Endothelial cell of umbilical vein (primary cell): ENCODE data around the gene ANKRD12. TPM values are rescaled to one million over a fixed set of nuclear protein-coding genes. Genes with fewer than 3 reads are reported as not detected.

Source experiments
- BruUV-seq: library from RNA; stranded (reverse); fragments of 400-500 nt; replicated peaks from 2 replicates; lab custom pipeline; 2021; lab: Mats Ljungman, UMichigan
- CTCF ChIA-PET: fragments of 300-600, 350-600 bp; sonication (Branson Sonifier 250); formaldehyde crosslinking; loops from one replicate; lab custom pipeline; 2021; ENCODE audit warnings: antibody characterized with exemption, inconsistent platforms; lab: Charles Lee
- POLR2A ChIA-PET: fragments of 300-600, 350-600 bp; sonication (Branson Sonifier 250); formaldehyde crosslinking; loops from one replicate; lab custom pipeline; 2021; ENCODE audit warnings: antibody characterized with exemption, inconsistent platforms; lab: Charles Lee
- DNase-seq: peaks from one replicate; pipeline ENCODE4 v3.0.0-alpha.2; 2011; ENCODE audit warnings: low read depth, low spot score
- FAIRE-seq: peaks from 2 replicates; lab custom pipeline; 2011; peaks lifted over from hg19 to GRCh38; lab: Jason Lieb, UNC
- H2AFZ ChIP-seq: 2 replicates; pipeline ENCODE4 v1.6.0; 2012; ENCODE audit warnings: low read depth, low read length, control low read depth, inconsistent platforms
- H3K27ac ChIP-seq: 2 replicates; pipeline ENCODE4 v1.5.1; 2011; ENCODE audit warnings: low read depth, mild to moderate bottlenecking, control low read depth, low read length, moderate library complexity; ENCODE audit not compliant: insufficient read depth
- H3K27me3 ChIP-seq, 2 experiments: 2 replicates each; pipeline versions ENCODE4 v1.6.0 to v1.6.1; 2011; ENCODE audit warnings: low read length in 2 of 2, mixed read lengths in 1 of 2; ENCODE audit not compliant: control insufficient read depth in 2 of 2, insufficient read depth in 2 of 2
- H3K36me3 ChIP-seq, 2 experiments: 2 replicates in 1 of 2; 3 replicates in 1 of 2; pipeline ENCODE4 v1.5.1; 2011; ENCODE audit warnings: low read length in 2 of 2, mild to moderate bottlenecking in 1 of 2, moderate library complexity in 1 of 2; ENCODE audit not compliant: control insufficient read depth in 2 of 2, insufficient read depth in 2 of 2; ENCODE audit errors: extremely low read depth in 1 of 2
- H3K4me1 ChIP-seq: 3 replicates; pipeline ENCODE4 v1.5.1; 2011; ENCODE audit warnings: mild to moderate bottlenecking, low read length; ENCODE audit not compliant: control insufficient read depth, insufficient read depth; ENCODE audit errors: extremely low read depth
- H3K4me2 ChIP-seq: 2 replicates; pipeline ENCODE4 v1.6.1; 2011; ENCODE audit warnings: low read length, control low read depth, mixed read lengths; ENCODE audit not compliant: insufficient read depth
- H3K4me3 ChIP-seq, 3 experiments: fragments of 200-600 bp in 1 of 3; sonication (generic), shearing (Covaris generic) in 1 of 3; replicated peaks in 1 of 3; 2 replicates each; pipeline ENCODE4 v1.5.1; 2011 to 2016; ENCODE audit warnings: control low read depth in 3 of 3, low read length in 3 of 3, mild to moderate bottlenecking in 2 of 3, inconsistent platforms in 1 of 3, low read depth in 1 of 3, moderate library complexity in 1 of 3; ENCODE audit not compliant: insufficient read depth in 1 of 3
- H3K79me2 ChIP-seq: 2 replicates; pipeline ENCODE4 v1.6.0; 2012; ENCODE audit warnings: low read length, inconsistent platforms; ENCODE audit not compliant: control insufficient read depth, insufficient read depth
- H3K9ac ChIP-seq: replicated peaks from 2 replicates; pipeline ENCODE3; 2011; ENCODE audit warnings: low read length, control low read depth; ENCODE audit not compliant: insufficient read depth; ENCODE audit errors: extremely low read depth
- H3K9me1 ChIP-seq: replicated peaks from 3 replicates; pipeline ENCODE4 v1.6.0; 2011; ENCODE audit warnings: mild to moderate bottlenecking, low read length; ENCODE audit not compliant: control insufficient read depth, insufficient read depth; ENCODE audit errors: extremely low read depth
- H3K9me3 ChIP-seq: replicated peaks from 2 replicates; pipeline ENCODE4 v1.5.1; 2012; ENCODE audit warnings: low read length, inconsistent platforms; ENCODE audit not compliant: control insufficient read depth, insufficient read depth
- H4K20me1 ChIP-seq: replicated peaks from 2 replicates; pipeline ENCODE3; 2011; ENCODE audit warnings: mild to moderate bottlenecking, low read length; ENCODE audit not compliant: control insufficient read depth, insufficient read depth; ENCODE audit errors: extremely low read depth
- EZH2 ChIP-seq: IDR thresholded peaks from 2 replicates; pipeline ENCODE4 v1.6.1; 2012; ENCODE audit warnings: borderline replicate concordance, low read depth, mild to moderate bottlenecking, moderate library complexity, low read length, inconsistent platforms; ENCODE audit not compliant: severe bottlenecking
- FOS ChIP-seq: IDR thresholded peaks from 2 replicates; pipeline ENCODE4 v1.6.1; 2011; ENCODE audit warnings: mild to moderate bottlenecking, low read length, moderate library complexity, borderline replicate concordance; ENCODE audit not compliant: insufficient read depth
- GATA2 ChIP-seq: IDR thresholded peaks from 2 replicates; pipeline ENCODE4 v1.7.0; 2011; ENCODE audit warnings: low read depth, mild to moderate bottlenecking, moderate library complexity, mixed read lengths, low read length; ENCODE audit not compliant: insufficient read length, insufficient read depth
- JUN ChIP-seq: IDR thresholded peaks from 2 replicates; pipeline ENCODE4 v1.6.1; 2011; ENCODE audit warnings: borderline replicate concordance, low read depth; ENCODE audit not compliant: insufficient read length, insufficient read depth
- MYC ChIP-seq: IDR thresholded peaks from one replicate; pipeline ENCODE4 v1.6.1; 2011; ENCODE audit warnings: mild to moderate bottlenecking, low read depth, low read length
- POLR2A ChIP-seq: IDR thresholded peaks from 2 replicates; pipeline ENCODE4 v1.6.1; 2012; ENCODE audit warnings: low read depth, mild to moderate bottlenecking, control low read depth, low read length
- POLR2AphosphoS5 ChIP-seq: IDR thresholded peaks from 2 replicates; pipeline ENCODE4 v1.6.1; 2012; ENCODE audit warnings: low read depth, mild to moderate bottlenecking, control low read depth, low read length, moderate library complexity; ENCODE audit not compliant: insufficient read depth
- dilution Hi-C: fragments of 300-500 bp; cut with MboI; formaldehyde crosslinking; loops from one replicate; pipeline ENCODE4 v1.15.0; 2019; ENCODE audit warnings: low sequenced_read_pairs; ENCODE audit not compliant: extremely low pct_ligation_motif_present
- intact Hi-C: fragments of 100-400 bp; cut with micrococcal nuclease; formaldehyde crosslinking; loops from one replicate; pipeline ENCODE4 v1.10.0; 2022
- polyA plus RNA-seq, 4 experiments: library from polyadenylated mRNA; depleted of rRNA in 3 of 4; stranded (reverse) in 3 of 4; unstranded in 1 of 4; fragments of >200 nt; gene quantifications; 2 replicates each; pipeline versions ENCODE4 v1.2.1 to v1.2.3, GENCODE V29; 2011 to 2012; ENCODE audit warnings: missing spikeins in 1 of 4
- total RNA-seq: library from RNA; stranded (reverse); gene quantifications from 2 replicates; pipeline ENCODE4 v1.2.3, GENCODE V29; 2021
- TF ChIP-seq, protein P1 (sequence below): IDR thresholded peaks from 2 replicates; pipeline ENCODE4 v1.6.1; 2011; ENCODE audit not compliant: insufficient read depth, insufficient read length
- TF ChIP-seq, protein P2 (sequence below), 2 donors: IDR thresholded peaks; 1 replicate in 1 of 2; 2 replicates in 1 of 2; pipeline ENCODE4 v1.5.1; 2011; ENCODE audit warnings: low read length in 2 of 2, mild to moderate bottlenecking in 2 of 2, moderate library complexity in 2 of 2, control low read depth in 1 of 2, inconsistent platforms in 1 of 2, low read depth in 1 of 2; ENCODE audit not compliant: insufficient read depth in 1 of 2; ENCODE audit errors: extremely low read depth in 1 of 2

Gene ANKRD12
- total and polyA plus RNA-seq, 2 donors (not counting 3 experiments of a cell fraction or from before 2014, with no cell fraction given) = 1.5 to 25.4 TPM

DNA sequence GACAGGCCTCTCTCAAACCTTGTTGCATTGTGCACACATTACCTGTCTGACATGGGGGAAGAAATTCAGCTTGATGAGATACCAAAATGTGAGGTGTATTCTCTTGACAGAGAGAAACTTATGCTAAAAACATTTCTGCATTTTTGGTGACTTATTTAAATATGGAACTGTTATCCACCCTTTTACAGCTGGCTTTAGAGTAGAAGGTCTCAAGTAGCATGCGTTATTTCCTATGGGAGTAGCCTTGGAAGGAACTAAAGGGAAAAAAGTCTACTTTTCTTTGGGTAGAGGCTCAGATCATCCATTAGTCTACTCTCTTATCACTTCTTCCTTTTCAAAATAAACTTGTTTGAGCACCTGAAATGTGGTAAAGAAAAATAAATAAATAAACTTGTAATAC is 141.4 kb downstream of the ANKRD12 start:
- H3K4me3 ChIP-seq = no peak overlapping the region
- POLR2A ChIA-PET = no interaction called here
- dilution Hi-C loops (no loop called here), intact Hi-C loops (no loop called here)
- DNase-seq (no peak), FAIRE-seq (no peak)
- BruUV-seq = no TSS peak
- H3K27ac ChIP-seq = no peak overlapping the region
- no peaks in the 10 kb centered on the region for H4K20me1 ChIP-seq
- no peaks in the 10 kb centered on the region for H3K4me1 ChIP-seq
- no peak overlapping the region for H3K9ac ChIP-seq
- no peak overlapping the region for H3K4me2 ChIP-seq
- no peaks in the 10 kb centered on the region for H3K9me3 ChIP-seq
- H3K9me1 ChIP-seq = no peaks in the 10 kb centered on the region
- H3K27me3 ChIP-seq = no peaks in the 10 kb centered on the region
- H3K79me2 ChIP-seq = no peaks in the 10 kb centered on the region
- CTCF ChIA-PET = interaction anchor here (0.5 kb wide), 1 partner anchor 397 kb away, joined by 3 read pairs; no protein-coding TSS in a partner anchor
- TF ChIP-seq, protein P1, sequence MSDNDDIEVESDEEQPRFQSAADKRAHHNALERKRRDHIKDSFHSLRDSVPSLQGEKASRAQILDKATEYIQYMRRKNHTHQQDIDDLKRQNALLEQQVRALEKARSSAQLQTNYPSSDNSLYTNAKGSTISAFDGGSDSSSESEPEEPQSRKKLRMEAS = no peak
- no peak for TF ChIP-seq POLR2A
- no peak for TF ChIP-seq POLR2AphosphoS5
- no peak for TF ChIP-seq JUN
- TF ChIP-seq FOS = no peak
- no peak for TF ChIP-seq GATA2
- no peak for TF ChIP-seq EZH2
- peaks cover 0 to 6% of the 10 kb centered on the region in 2 experiments for H3K36me3 ChIP-seq
- H2AFZ ChIP-seq = no peak overlapping the region

DNA sequence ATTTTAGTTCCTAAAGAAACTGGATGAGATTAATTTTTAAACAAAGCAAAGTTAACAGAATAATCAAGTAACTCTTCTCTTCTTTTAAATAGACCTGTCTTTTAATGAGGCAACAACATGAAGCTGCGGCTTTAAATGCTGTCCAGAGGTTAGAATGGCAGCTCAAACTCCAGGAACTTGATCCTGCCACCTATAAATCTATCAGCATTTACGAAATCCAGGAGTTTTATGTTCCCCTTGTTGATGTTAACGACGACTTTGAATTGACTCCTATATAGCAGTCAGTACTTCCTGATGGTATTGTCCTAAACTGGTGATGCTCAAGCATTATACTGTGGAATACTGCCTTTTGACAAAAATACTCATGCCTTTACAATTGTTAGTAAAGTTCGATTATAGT is 144.3 kb downstream of the ANKRD12 start:
- no peak overlapping the region for H2AFZ ChIP-seq
- dilution Hi-C loops = no loop called here
- no peak overlapping the region for H3K27ac ChIP-seq
- no peak for TF ChIP-seq MYC
- TF ChIP-seq EZH2 = no peak
- TF ChIP-seq FOS = no peak
- TF ChIP-seq, protein P2, sequence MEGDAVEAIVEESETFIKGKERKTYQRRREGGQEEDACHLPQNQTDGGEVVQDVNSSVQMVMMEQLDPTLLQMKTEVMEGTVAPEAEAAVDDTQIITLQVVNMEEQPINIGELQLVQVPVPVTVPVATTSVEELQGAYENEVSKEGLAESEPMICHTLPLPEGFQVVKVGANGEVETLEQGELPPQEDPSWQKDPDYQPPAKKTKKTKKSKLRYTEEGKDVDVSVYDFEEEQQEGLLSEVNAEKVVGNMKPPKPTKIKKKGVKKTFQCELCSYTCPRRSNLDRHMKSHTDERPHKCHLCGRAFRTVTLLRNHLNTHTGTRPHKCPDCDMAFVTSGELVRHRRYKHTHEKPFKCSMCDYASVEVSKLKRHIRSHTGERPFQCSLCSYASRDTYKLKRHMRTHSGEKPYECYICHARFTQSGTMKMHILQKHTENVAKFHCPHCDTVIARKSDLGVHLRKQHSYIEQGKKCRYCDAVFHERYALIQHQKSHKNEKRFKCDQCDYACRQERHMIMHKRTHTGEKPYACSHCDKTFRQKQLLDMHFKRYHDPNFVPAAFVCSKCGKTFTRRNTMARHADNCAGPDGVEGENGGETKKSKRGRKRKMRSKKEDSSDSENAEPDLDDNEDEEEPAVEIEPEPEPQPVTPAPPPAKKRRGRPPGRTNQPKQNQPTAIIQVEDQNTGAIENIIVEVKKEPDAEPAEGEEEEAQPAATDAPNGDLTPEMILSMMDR (IDR thresholded peaks at IDR 0.05; ENCODE audit: extremely low read depth in 1 of 2, insufficient read depth in 1 of 2, low read depth in 1 of 2, low read length in 2 of 2) = no peak
- TF ChIP-seq GATA2 = no peak
- TF ChIP-seq JUN = no peak
- no peak for TF ChIP-seq POLR2AphosphoS5
- no peak for TF ChIP-seq POLR2A
- TF ChIP-seq, protein P1 = no peak
- BruUV-seq = no TSS peak
- no peaks in the 10 kb centered on the region for H4K20me1 ChIP-seq
- DNase-seq (no peak), FAIRE-seq (no peak)
- H3K9ac ChIP-seq = no peak overlapping the region
- no peaks in the 10 kb centered on the region for H3K4me1 ChIP-seq
- POLR2A ChIA-PET = no interaction called here
- H3K79me2 ChIP-seq = no peaks in the 10 kb centered on the region
- CTCF ChIA-PET = no interaction called here
- H3K27me3 ChIP-seq = no peaks in the 10 kb centered on the region
- no peak overlapping the region for H3K4me3 ChIP-seq
- H3K9me1 ChIP-seq = no peaks in the 10 kb centered on the region
- intact Hi-C loops = loop anchor here (10.0 kb wide), 1 partner anchor 234 kb away; no protein-coding TSS in a partner anchor
- H3K9me3 ChIP-seq = no peaks in the 10 kb centered on the region
- peaks cover 0 to 4% of the 10 kb centered on the region in 2 experiments for H3K36me3 ChIP-seq
- no peak overlapping the region for H3K4me2 ChIP-seq
